HepG2 (cell line): Measurements from ENCODE around the gene PLXNA4. TPM values are rescaled to one million over a fixed set of nuclear protein-coding genes. Genes with fewer than 3 reads are reported as not detected.

ENCODE experiments used
- ELF4 ChIP-seq: sonication (generic); formaldehyde crosslinking; IDR thresholded peaks from 2 replicates; pipeline ENCODE4 v1.5.0; 2020; ENCODE audit warnings: missing genetic modification reagents, mild to moderate bottlenecking, moderate library complexity, borderline replicate concordance
- GFI1 ChIP-seq: sonication (generic); formaldehyde crosslinking; IDR thresholded peaks from 2 replicates; pipeline ENCODE4 v1.5.0; 2020; ENCODE audit warnings: missing genetic modification reagents, mild to moderate bottlenecking, borderline replicate concordance
- KLF16 ChIP-seq, 2 experiments: sonication (generic) in 1 of 2; formaldehyde crosslinking in 1 of 2; IDR thresholded peaks; 2 replicates each; pipeline versions ENCODE4 v1.6.1 to v1.8.0; 2016 to 2023; ENCODE audit warnings: missing genetic modification reagents in 2 of 2, missing compliant biosample characterization in 1 of 2
- MED8 ChIP-seq: sonication (generic); formaldehyde crosslinking; IDR thresholded peaks from 2 replicates; pipeline ENCODE4 v1.8.1; 2023; ENCODE audit warnings: mild to moderate bottlenecking, missing genetic modification reagents; ENCODE audit not compliant: insufficient replicate concordance
- NBN ChIP-seq: fragments of 450-650 bp; conservative IDR thresholded peaks from 2 replicates; pipeline ENCODE4 v1.6.1; 2017
- NR0B2 ChIP-seq: sonication (generic); formaldehyde crosslinking; IDR thresholded peaks from 2 replicates; pipeline ENCODE4 v1.4.0; 2020; ENCODE audit warnings: mild to moderate bottlenecking, missing genetic modification reagents
- PRDM15 ChIP-seq: sonication (generic); formaldehyde crosslinking; IDR thresholded peaks from 2 replicates; pipeline ENCODE4 v1.4.0; 2020; ENCODE audit warnings: missing genetic modification reagents
- SP2 ChIP-seq: sonication (generic); formaldehyde crosslinking; IDR thresholded peaks from 2 replicates; pipeline ENCODE4 v1.5.1; 2020; ENCODE audit warnings: mild to moderate bottlenecking, missing genetic modification reagents
- ZMYM2 ChIP-seq: sonication (generic); formaldehyde crosslinking; IDR thresholded peaks from 2 replicates; pipeline ENCODE4 v1.8.0; 2022; ENCODE audit warnings: mild to moderate bottlenecking, missing genetic modification reagents
- ZNF354B ChIP-seq: sonication (generic); formaldehyde crosslinking; IDR thresholded peaks from 2 replicates; pipeline ENCODE4 v1.8.0; 2022; ENCODE audit warnings: mild to moderate bottlenecking, missing genetic modification reagents
- polyA plus RNA-seq, 8 experiments: library from polyadenylated mRNA; depleted of rRNA in 3 of 8; stranded (reverse) in 7 of 8; unstranded in 1 of 8; fragments of >200 nt; fragmentation: Illumina TruSeq in 4 of 8; extraction: Trizol in 4 of 8; gene quantifications; 2 replicates each; pipeline versions ENCODE4 v1.2.1 to v1.2.3, GENCODE V29; 2011 to 2016; ENCODE audit warnings: low read depth in 4 of 8, missing spikeins in 1 of 8, mixed read lengths in 1 of 8; ENCODE audit not compliant: insufficient read depth in 1 of 8
- total RNA-seq, 5 experiments: library from RNA; depleted of rRNA; stranded (reverse); fragments of >200 nt; fragmentation: Illumina TruSeq; extraction: Trizol; gene quantifications; 2 replicates each; pipeline ENCODE4 v1.2.3, GENCODE V29; 2016; ENCODE audit warnings: low read depth in 1 of 5
- TF ChIP-seq, protein P1 (sequence below): sonication (generic); formaldehyde crosslinking; IDR thresholded peaks from 2 replicates; pipeline ENCODE4 v1.4.0; 2020; ENCODE audit warnings: missing genetic modification reagents
- TF ChIP-seq, protein P2 (sequence below): sonication (generic); formaldehyde crosslinking; IDR thresholded peaks from 2 replicates; pipeline ENCODE4 v1.5.0; 2020; ENCODE audit warnings: mild to moderate bottlenecking, missing genetic modification reagents
- TF ChIP-seq, protein P3 (sequence below), 2 experiments: fragments of 450-650 bp in 1 of 2; sonication (generic) in 1 of 2; formaldehyde crosslinking; IDR thresholded peaks; 2 replicates each; pipeline versions ENCODE4 v1.5.0 to v1.8.0; 2020 to 2022; ENCODE audit warnings: mild to moderate bottlenecking in 1 of 2, missing genetic modification reagents in 1 of 2

The PLXNA4 gene
- total and polyA plus RNA-seq, 2 of the 13 experiments (the other 11 are each of a cell fraction or from before 2014, with no cell fraction given), result 0.01 to 0.04 TPM

DNA sequence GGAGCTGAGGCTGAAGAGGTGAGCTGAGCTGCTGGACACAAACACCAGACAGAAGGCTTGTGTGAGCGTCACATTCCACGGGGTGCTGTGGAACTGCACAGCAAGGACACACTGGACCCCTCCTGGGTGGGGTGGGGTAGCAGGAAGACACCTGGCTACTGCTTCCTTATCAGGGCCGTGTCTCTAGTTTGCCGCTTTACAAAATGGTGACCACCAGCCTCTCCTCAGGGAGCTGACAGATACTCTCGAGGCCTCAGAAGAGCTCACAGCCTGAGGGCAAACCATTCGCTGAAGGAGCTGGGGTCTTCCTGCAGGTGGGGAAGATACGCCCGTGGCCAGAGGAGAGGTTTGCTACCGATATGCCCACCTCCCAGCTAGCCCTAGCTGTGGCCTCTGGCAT is 461.9 kb downstream of the PLXNA4 start (continued):
- TF ChIP-seq NBN (no peak), ZMYM2 (CRISPR knock-in tag) (no peak), MED8 (CRISPR knock-in tag) (no peak), PRDM15 (no peak), ZNF354B (CRISPR knock-in tag) (no peak), NR0B2 (CRISPR knock-in tag) (no peak), ELF4 (CRISPR knock-in tag) (no peak), GFI1 (CRISPR knock-in tag) (no peak), SP2 (CRISPR knock-in tag) (no peak), KLF16 (CRISPR knock-in tag; IDR thresholded peaks at IDR 0.05) (no peak)
- TF ChIP-seq, protein P1, sequence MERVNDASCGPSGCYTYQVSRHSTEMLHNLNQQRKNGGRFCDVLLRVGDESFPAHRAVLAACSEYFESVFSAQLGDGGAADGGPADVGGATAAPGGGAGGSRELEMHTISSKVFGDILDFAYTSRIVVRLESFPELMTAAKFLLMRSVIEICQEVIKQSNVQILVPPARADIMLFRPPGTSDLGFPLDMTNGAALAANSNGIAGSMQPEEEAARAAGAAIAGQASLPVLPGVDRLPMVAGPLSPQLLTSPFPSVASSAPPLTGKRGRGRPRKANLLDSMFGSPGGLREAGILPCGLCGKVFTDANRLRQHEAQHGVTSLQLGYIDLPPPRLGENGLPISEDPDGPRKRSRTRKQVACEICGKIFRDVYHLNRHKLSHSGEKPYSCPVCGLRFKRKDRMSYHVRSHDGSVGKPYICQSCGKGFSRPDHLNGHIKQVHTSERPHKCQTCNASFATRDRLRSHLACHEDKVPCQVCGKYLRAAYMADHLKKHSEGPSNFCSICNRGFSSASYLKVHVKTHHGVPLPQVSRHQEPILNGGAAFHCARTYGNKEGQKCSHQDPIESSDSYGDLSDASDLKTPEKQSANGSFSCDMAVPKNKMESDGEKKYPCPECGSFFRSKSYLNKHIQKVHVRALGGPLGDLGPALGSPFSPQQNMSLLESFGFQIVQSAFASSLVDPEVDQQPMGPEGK (CRISPR knock-in tag), result no peak
- TF ChIP-seq, protein P2, sequence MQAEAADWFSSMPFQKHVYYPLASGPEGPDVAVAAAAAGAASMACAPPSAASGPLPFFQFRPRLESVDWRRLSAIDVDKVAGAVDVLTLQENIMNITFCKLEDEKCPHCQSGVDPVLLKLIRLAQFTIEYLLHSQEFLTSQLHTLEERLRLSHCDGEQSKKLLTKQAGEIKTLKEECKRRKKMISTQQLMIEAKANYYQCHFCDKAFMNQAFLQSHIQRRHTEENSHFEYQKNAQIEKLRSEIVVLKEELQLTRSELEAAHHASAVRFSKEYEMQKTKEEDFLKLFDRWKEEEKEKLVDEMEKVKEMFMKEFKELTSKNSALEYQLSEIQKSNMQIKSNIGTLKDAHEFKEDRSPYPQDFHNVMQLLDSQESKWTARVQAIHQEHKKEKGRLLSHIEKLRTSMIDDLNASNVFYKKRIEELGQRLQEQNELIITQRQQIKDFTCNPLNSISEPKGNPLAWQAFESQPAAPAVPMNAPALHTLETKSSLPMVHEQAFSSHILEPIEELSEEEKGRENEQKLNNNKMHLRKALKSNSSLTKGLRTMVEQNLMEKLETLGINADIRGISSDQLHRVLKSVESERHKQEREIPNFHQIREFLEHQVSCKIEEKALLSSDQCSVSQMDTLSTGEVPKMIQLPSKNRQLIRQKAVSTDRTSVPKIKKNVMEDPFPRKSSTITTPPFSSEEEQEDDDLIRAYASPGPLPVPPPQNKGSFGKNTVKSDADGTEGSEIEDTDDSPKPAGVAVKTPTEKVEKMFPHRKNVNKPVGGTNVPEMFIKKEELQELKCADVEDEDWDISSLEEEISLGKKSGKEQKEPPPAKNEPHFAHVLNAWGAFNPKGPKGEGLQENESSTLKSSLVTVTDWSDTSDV (CRISPR knock-in tag), result no peak
- TF ChIP-seq, protein P3, sequence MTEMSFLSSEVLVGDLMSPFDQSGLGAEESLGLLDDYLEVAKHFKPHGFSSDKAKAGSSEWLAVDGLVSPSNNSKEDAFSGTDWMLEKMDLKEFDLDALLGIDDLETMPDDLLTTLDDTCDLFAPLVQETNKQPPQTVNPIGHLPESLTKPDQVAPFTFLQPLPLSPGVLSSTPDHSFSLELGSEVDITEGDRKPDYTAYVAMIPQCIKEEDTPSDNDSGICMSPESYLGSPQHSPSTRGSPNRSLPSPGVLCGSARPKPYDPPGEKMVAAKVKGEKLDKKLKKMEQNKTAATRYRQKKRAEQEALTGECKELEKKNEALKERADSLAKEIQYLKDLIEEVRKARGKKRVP (CRISPR knock-in tag; IDR thresholded peaks at IDR 0.05), result no peak
